SH-SY5Y (cell line): ENCODE data around the gene STYXL2.

Experiments
- GATA2 ChIP-seq: IDR thresholded peaks from 2 replicates; pipeline ENCODE4 v1.6.1; 2011; ENCODE audit warnings: mild to moderate bottlenecking, low read depth, low read length
- GATA3 ChIP-seq: IDR thresholded peaks from 2 replicates; pipeline ENCODE4 v1.6.1; 2011; ENCODE audit warnings: low read depth, mild to moderate bottlenecking, low read length, moderate library complexity

DNA sequence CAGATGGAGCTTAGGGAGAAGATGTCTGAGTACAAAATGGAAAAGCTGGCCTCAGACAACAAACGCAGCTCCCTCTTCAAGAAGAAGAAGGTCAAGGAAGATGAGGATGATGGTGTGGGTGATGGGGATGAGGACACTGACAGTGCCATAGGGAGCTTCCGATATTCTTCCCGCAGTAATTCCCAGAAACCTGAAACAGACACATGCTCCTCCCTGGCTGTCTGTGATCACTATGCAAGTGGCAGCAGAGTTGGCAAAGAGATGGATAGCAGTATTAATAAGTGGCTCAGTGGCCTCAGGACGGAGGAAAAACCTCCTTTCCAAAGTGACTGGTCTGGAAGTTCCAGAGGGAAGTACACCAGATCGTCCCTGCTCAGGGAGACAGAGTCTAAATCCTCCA lies 33.8 kb downstream of the STYXL2 start:
- TF ChIP-seq GATA2 (no peak), GATA3 (no peak)
